Right lung (tissue), 5 donors: ENCODE data around the gene NEK11. TPM values are rescaled to one million over a fixed set of nuclear protein-coding genes. Genes with fewer than 3 reads are reported as not detected.
A peak's percentile ranks its signal among the peaks of the same experiment; 100 is the strongest.

ENCODE experiments used
- DNase-seq, 2 donors: peaks; one replicate each; pipeline ENCODE4 v3.0.0-alpha.2; 2013
- polyA plus RNA-seq, 5 donors: library from polyadenylated mRNA; unstranded; fragments of 120-200 nt; gene quantifications; one replicate each; pipeline versions ENCODE4 v1.2.1 to v1.2.3, GENCODE V29; 2013; ENCODE audit warnings: inconsistent platforms in 1 of 5, low replicate concordance in 1 of 5; ENCODE audit not compliant: insufficient read length in 5 of 5, insufficient read depth in 1 of 5

NEK11 gene
- polyA plus RNA-seq, 5 donors, result 15.1 to 20.7 (median 18.2) TPM

- DNase-seq, result no peak
Measured at GRCh38 chr3:131224886-131225550, 198.3 kb downstream of the NEK11 start.

- DNase-seq, result no peak
Measured at GRCh38 chr3:131228522-131228921, 201.8 kb downstream of the NEK11 start.

- peak in 1 of 2 donors; percentile 16 for DNase-seq
Measured at GRCh38 chr3:131231710-131232389, 205.2 kb downstream of the NEK11 start.

- no peak for DNase-seq
Measured at GRCh38 chr3:131232711-131233267, 206.1 kb downstream of the NEK11 start.

- peak in 1 of 2 donors; percentile 31 for DNase-seq
Measured at GRCh38 chr3:131233900-131234668, 207.4 kb downstream of the NEK11 start.

- DNase-seq, result no peak
Measured at GRCh38 chr3:131236421-131236820, 209.7 kb downstream of the NEK11 start.

GRCh38 chr3:131238496-131238895 lies 211.8 kb downstream of the NEK11 start:
- DNase-seq, result no peak

GRCh38 chr3:131239267-131239666 lies 212.6 kb downstream of the NEK11 start:
- no peak for DNase-seq

GRCh38 chr3:131242201-131242600 lies 215.5 kb downstream of the NEK11 start:
- peak in 1 of 2 donors; percentile 8 for DNase-seq

- no peak for DNase-seq
Measured at GRCh38 chr3:131250466-131250865, 223.8 kb downstream of the NEK11 start.

GRCh38 chr3:131260525-131260924 lies 233.8 kb downstream of the NEK11 start:
- no peak for DNase-seq

- no peak for DNase-seq
Measured at GRCh38 chr3:131261104-131261503, 234.4 kb downstream of the NEK11 start.

- DNase-seq, result no peak
Measured at GRCh38 chr3:131275556-131275955, 248.9 kb downstream of the NEK11 start.

GRCh38 chr3:131277836-131278497 lies 251.3 kb downstream of the NEK11 start:
- DNase-seq, result peak; percentile 6

- DNase-seq, result no peak
Measured at GRCh38 chr3:131279577-131279976, 252.9 kb downstream of the NEK11 start.

GRCh38 chr3:131282379-131282778 lies 255.7 kb downstream of the NEK11 start:
- DNase-seq, result no peak

GRCh38 chr3:131282967-131283366 lies 256.3 kb downstream of the NEK11 start:
- no peak for DNase-seq

- no peak for DNase-seq
Measured at GRCh38 chr3:131283862-131284261, 257.2 kb downstream of the NEK11 start.

- DNase-seq, result no peak
Measured at GRCh38 chr3:131284302-131284701, 257.6 kb downstream of the NEK11 start.

- no peak for DNase-seq
Measured at GRCh38 chr3:131285456-131285855, 258.8 kb downstream of the NEK11 start.

GRCh38 chr3:131299836-131300235 lies 273.2 kb downstream of the NEK11 start:
- DNase-seq, result no peak

GRCh38 chr3:131303848-131304247 lies 277.2 kb downstream of the NEK11 start:
- DNase-seq, result no peak
